Measurements from ENCODE around the gene RNASE7.

DNA sequence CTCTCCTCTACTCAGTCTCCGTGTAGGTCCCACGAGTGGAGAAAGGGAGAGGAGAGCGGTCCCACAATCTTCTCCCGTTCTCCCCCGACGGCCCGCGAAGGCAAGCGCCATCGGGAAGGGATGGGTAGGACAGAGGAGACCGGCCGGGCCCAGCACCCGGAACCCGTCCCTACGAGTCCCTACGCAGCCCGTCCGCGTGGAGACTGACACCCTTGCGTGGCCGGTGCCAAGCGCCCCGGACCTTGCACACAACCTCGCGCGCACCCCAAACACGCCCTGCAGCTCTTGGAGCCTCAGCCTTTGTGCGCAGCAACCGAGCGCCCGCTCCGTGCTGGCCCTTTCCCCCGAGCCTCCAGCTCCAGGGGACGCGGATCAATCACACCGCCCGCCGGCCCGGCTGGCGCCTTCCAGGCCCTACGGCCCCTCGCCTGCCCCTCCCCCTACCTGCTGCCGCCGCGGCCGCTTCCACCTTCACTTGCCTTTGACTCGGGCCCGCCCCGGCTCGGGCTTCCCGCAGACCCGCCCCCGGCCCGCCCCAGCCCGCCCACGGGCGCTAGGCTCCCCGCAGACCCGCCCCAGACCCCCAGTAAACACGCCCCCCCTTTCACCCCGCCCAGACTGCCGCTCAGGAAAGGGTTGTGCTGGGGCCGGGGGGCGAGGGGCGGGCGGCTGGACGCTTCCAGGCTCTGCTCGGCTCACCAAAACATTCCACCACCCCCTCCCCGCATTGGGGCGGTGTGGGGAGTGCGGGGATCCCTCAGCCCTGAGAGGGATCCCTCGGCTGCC, 17.4 kb upstream of the RNASE7 start, which contains the start of gene NDRG2:
- TF ChIP-seq, protein P1, sequence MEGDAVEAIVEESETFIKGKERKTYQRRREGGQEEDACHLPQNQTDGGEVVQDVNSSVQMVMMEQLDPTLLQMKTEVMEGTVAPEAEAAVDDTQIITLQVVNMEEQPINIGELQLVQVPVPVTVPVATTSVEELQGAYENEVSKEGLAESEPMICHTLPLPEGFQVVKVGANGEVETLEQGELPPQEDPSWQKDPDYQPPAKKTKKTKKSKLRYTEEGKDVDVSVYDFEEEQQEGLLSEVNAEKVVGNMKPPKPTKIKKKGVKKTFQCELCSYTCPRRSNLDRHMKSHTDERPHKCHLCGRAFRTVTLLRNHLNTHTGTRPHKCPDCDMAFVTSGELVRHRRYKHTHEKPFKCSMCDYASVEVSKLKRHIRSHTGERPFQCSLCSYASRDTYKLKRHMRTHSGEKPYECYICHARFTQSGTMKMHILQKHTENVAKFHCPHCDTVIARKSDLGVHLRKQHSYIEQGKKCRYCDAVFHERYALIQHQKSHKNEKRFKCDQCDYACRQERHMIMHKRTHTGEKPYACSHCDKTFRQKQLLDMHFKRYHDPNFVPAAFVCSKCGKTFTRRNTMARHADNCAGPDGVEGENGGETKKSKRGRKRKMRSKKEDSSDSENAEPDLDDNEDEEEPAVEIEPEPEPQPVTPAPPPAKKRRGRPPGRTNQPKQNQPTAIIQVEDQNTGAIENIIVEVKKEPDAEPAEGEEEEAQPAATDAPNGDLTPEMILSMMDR (IDR thresholded peaks at IDR 0.05; ENCODE audit: insufficient read depth, low read length, poor library complexity, severe bottlenecking): no peak
- no peak for TF ChIP-seq EZH2phosphoT487 (conservative IDR thresholded peaks at IDR 0.05; ENCODE audit: low read length)
